H1 (cell line): ENCODE data around the gene LHFPL3.

Experiments used
- EP300 ChIP-seq, 2 experiments: IDR thresholded peaks; 1 replicate in 1 of 2; 2 replicates in 1 of 2; pipeline ENCODE4 v1.6.1; 2011 to 2012; ENCODE audit warnings: low read depth in 2 of 2, low read length in 2 of 2, mild to moderate bottlenecking in 2 of 2, borderline replicate concordance in 1 of 2, inconsistent platforms in 1 of 2, moderate library complexity in 1 of 2
- EZH2 ChIP-seq: fragments of 200-600 bp; sonication (generic); IDR thresholded peaks from 2 replicates; pipeline ENCODE4 v1.7.1; 2012; ENCODE audit warnings: low read depth, mild to moderate bottlenecking, moderate library complexity, low read length, inconsistent platforms; ENCODE audit not compliant: severe bottlenecking
- FOSL1 ChIP-seq: IDR thresholded peaks from 2 replicates; pipeline ENCODE4 v1.6.1; 2011; ENCODE audit warnings: mild to moderate bottlenecking, low read depth, low read length, moderate library complexity; ENCODE audit not compliant: insufficient read depth
- HDAC2 ChIP-seq, 2 experiments: fragments of 300-600 bp in 1 of 2; sonication (generic) in 1 of 2; IDR thresholded peaks; 2 replicates each; pipeline ENCODE4 v1.6.1; 2011 to 2012; ENCODE audit warnings: low read depth in 2 of 2, low read length in 2 of 2, mild to moderate bottlenecking in 2 of 2, moderate library complexity in 2 of 2, borderline replicate concordance in 1 of 2, inconsistent platforms in 1 of 2
- KDM5A ChIP-seq: fragments of 200-600 bp; IDR thresholded peaks from 2 replicates; pipeline ENCODE4 v1.7.1; 2012; ENCODE audit warnings: mild to moderate bottlenecking, low read length, inconsistent platforms, mixed read lengths
- NANOG ChIP-seq: IDR thresholded peaks from 2 replicates; pipeline ENCODE4 v1.6.1; 2011; ENCODE audit warnings: low read length, low read depth, mild to moderate bottlenecking, inconsistent platforms; ENCODE audit not compliant: insufficient read depth, poor library complexity, severe bottlenecking
- NRF1 ChIP-seq: IDR thresholded peaks from 2 replicates; pipeline ENCODE4 v1.6.1; 2011; ENCODE audit warnings: mild to moderate bottlenecking, low read depth, low read length, improper control_type of control experiment
- POLR2A ChIP-seq, 2 experiments: IDR thresholded peaks; 1 replicate in 1 of 2; 2 replicates in 1 of 2; pipeline ENCODE4 v1.6.1; 2011; ENCODE audit warnings: low read depth in 2 of 2, low read length in 2 of 2, mild to moderate bottlenecking in 2 of 2; ENCODE audit errors: control extremely low read depth in 1 of 2
- POLR2AphosphoS5 ChIP-seq: IDR thresholded peaks from 2 replicates; pipeline ENCODE4 v1.6.1; 2011; ENCODE audit warnings: low read depth, low read length
- YY1 ChIP-seq: IDR thresholded peaks from 2 replicates; pipeline ENCODE4 v1.6.1; 2011; ENCODE audit warnings: low read depth, mild to moderate bottlenecking, low read length
- TF ChIP-seq, protein P1 (sequence below), 3 experiments: IDR thresholded peaks; 1 replicate in 2 of 3; 2 replicates in 1 of 3; pipeline versions ENCODE4 v1.5.1 to v1.6.1; 2011; ENCODE audit warnings: low read length in 3 of 3, mild to moderate bottlenecking in 3 of 3, inconsistent platforms in 2 of 3, low read depth in 1 of 3, moderate library complexity in 1 of 3; ENCODE audit not compliant: insufficient read depth in 1 of 3; ENCODE audit errors: control extremely low read depth in 1 of 3

DNA sequence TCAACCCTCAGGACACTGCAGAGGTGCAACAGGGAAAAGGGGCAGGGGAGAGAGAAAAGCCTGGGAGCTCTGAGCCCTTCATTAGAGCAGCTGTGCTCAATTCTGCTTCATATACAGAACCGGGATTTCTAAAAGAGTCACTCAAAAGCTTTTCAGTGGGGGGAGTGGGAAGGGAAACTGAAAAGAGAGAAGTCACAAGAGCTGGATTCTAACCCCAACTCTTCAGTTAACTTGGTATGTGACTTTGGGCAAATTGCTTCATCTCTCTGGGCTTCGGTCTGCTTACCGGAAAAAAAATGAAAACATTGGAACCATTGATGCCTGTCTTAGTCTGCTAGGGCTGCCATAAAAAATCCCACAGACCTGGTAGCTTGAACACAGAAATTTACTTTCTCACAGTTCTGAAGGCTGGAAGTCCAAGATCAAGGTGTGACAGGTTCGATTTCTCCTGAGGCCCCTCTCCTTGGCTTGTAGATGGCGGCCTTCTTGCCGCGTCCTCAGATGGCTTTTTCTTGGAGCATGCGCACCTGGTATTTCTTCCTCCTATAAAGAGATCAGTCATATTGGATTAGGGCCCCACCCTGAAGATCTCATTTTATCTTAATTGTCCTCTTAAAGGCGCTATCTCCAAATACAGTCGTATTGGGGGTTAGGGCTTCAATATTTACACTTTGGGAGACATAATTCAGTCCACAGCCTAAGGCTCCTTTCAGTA is 567.3 kb downstream of the LHFPL3 start:
- TF ChIP-seq EZH2 (no peak), KDM5A (no peak), YY1 (no peak), NRF1 (no peak), EP300 (IDR thresholded peaks at IDR 0.05; ENCODE audit: borderline replicate concordance in 1 of 2, low read depth in 2 of 2, low read length in 2 of 2) (no peak), HDAC2 (IDR thresholded peaks at IDR 0.05; ENCODE audit: borderline replicate concordance in 1 of 2, low read depth in 2 of 2, low read length in 2 of 2) (no peak), POLR2A (IDR thresholded peaks at IDR 0.05; ENCODE audit: control extremely low read depth in 1 of 2, low read depth in 2 of 2, low read length in 2 of 2) (no peak), NANOG (no peak), FOSL1 (no peak), POLR2AphosphoS5 (no peak)
- TF ChIP-seq, protein P1, sequence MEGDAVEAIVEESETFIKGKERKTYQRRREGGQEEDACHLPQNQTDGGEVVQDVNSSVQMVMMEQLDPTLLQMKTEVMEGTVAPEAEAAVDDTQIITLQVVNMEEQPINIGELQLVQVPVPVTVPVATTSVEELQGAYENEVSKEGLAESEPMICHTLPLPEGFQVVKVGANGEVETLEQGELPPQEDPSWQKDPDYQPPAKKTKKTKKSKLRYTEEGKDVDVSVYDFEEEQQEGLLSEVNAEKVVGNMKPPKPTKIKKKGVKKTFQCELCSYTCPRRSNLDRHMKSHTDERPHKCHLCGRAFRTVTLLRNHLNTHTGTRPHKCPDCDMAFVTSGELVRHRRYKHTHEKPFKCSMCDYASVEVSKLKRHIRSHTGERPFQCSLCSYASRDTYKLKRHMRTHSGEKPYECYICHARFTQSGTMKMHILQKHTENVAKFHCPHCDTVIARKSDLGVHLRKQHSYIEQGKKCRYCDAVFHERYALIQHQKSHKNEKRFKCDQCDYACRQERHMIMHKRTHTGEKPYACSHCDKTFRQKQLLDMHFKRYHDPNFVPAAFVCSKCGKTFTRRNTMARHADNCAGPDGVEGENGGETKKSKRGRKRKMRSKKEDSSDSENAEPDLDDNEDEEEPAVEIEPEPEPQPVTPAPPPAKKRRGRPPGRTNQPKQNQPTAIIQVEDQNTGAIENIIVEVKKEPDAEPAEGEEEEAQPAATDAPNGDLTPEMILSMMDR (IDR thresholded peaks at IDR 0.05; ENCODE audit: control extremely low read depth in 1 of 3, insufficient read depth in 1 of 3, low read depth in 1 of 3, low read length in 3 of 3), result no peak
